H1 (cell line): ENCODE measurements around the gene FGF4. TPM values are rescaled to one million over a fixed set of nuclear protein-coding genes. Genes with fewer than 3 reads are reported as not detected.

ENCODE experiments used
- CTCF ChIA-PET: fragments of 300-600 bp; sonication (Branson Sonifier 250); formaldehyde crosslinking; loops from one replicate; lab custom pipeline; 2021; ENCODE audit not compliant: partially characterized antibody; lab: Charles Lee
- POLR2A ChIA-PET: fragments of 300-600 bp; sonication (Branson Sonifier 250); formaldehyde crosslinking; loops from one replicate; lab custom pipeline; 2021; ENCODE audit warnings: inconsistent platforms; ENCODE audit not compliant: partially characterized antibody; lab: Charles Lee
- DNase-seq, 2 experiments: peaks; one replicate each; pipeline versions ENCODE4 v3.0.0 to v3.0.0-alpha.2; 2010 to 2022; ENCODE audit warnings: low spot score in 2 of 2, low read depth in 1 of 2, mixed read lengths in 1 of 2
- FAIRE-seq: peaks from 2 replicates; lab custom pipeline; 2011; peaks lifted over from hg19 to GRCh38; lab: Jason Lieb, UNC
- H2AFZ ChIP-seq: 2 replicates; pipeline ENCODE4 v1.8.1; 2012; ENCODE audit warnings: low read length, inconsistent platforms
- H2AK5ac ChIP-seq: 2 replicates; pipeline ENCODE4 v1.6.1; 2013; ENCODE audit warnings: low read depth, low read length
- H2BK120ac ChIP-seq: replicated peaks from 2 replicates; pipeline ENCODE3; 2013; ENCODE audit warnings: low read depth, low read length, inconsistent platforms
- H2BK12ac ChIP-seq: 2 replicates; pipeline ENCODE4 v1.6.1; 2013; ENCODE audit warnings: low read depth, low read length
- H2BK15ac ChIP-seq: 2 replicates; pipeline ENCODE4 v1.6.1; 2013; ENCODE audit warnings: low read length
- H2BK20ac ChIP-seq: 2 replicates; pipeline ENCODE4 v1.6.1; 2013; ENCODE audit warnings: low read length
- H2BK5ac ChIP-seq: 2 replicates; pipeline ENCODE4 v1.6.1; 2013; ENCODE audit warnings: low read depth, low read length
- H3K14ac ChIP-seq: 2 replicates; pipeline ENCODE4 v1.6.1; 2013; ENCODE audit warnings: inconsistent platforms; ENCODE audit not compliant: insufficient read length
- H3K18ac ChIP-seq: 2 replicates; pipeline ENCODE4 v1.6.1; 2013; ENCODE audit warnings: low read length; ENCODE audit errors: extremely low read depth
- H3K23ac ChIP-seq: 2 replicates; pipeline ENCODE4 v1.6.1; 2013; ENCODE audit warnings: inconsistent platforms; ENCODE audit not compliant: insufficient read length
- H3K23me2 ChIP-seq: 2 replicates; pipeline ENCODE4 v1.6.1; 2013; ENCODE audit warnings: low read depth, low read length
- H3K27ac ChIP-seq: 2 replicates; pipeline ENCODE4 v1.6.1; 2011; ENCODE audit warnings: low read depth, low read length, inconsistent platforms
- H3K27me3 ChIP-seq, 4 experiments: replicated peaks in 1 of 4; 1 replicate in 1 of 4; 2 replicates in 3 of 4; pipeline versions ENCODE4 v1.6.1 to v1.8.1; 2011 to 2013; ENCODE audit warnings: low read length in 3 of 4, mild to moderate bottlenecking in 3 of 4, inconsistent platforms in 2 of 4, mixed read lengths in 2 of 4, moderate library complexity in 1 of 4; ENCODE audit not compliant: control insufficient read depth in 3 of 4, insufficient read depth in 3 of 4; ENCODE audit errors: extremely low read depth in 1 of 4
- H3K36me3 ChIP-seq, 4 experiments: 2 replicates each; pipeline versions ENCODE4 v1.6.1 to v1.8.1; 2011 to 2013; ENCODE audit warnings: mild to moderate bottlenecking in 4 of 4, low read length in 3 of 4, moderate library complexity in 2 of 4, control low read depth in 1 of 4, inconsistent platforms in 1 of 4; ENCODE audit not compliant: insufficient read depth in 4 of 4, control insufficient read depth in 2 of 4
- H3K4ac ChIP-seq: replicated peaks from 2 replicates; pipeline ENCODE3; 2013; ENCODE audit warnings: low read length, low read depth, mixed read lengths, inconsistent platforms; ENCODE audit not compliant: insufficient read length
- H3K4me1 ChIP-seq, 4 experiments: replicated peaks in 1 of 4; 1 replicate in 1 of 4; 2 replicates in 3 of 4; pipeline versions ENCODE4 v1.6.1 to v1.8.1; 2011 to 2013; ENCODE audit warnings: low read length in 3 of 4, inconsistent platforms in 2 of 4, mixed read lengths in 1 of 4; ENCODE audit not compliant: insufficient read depth in 4 of 4, control insufficient read depth in 3 of 4
- H3K4me2 ChIP-seq, 2 experiments: 2 replicates each; pipeline versions ENCODE4 v1.6.1 to v1.8.1; 2011 to 2013; ENCODE audit warnings: low read depth in 2 of 2, low read length in 2 of 2, control low read depth in 1 of 2, inconsistent platforms in 1 of 2, mild to moderate bottlenecking in 1 of 2; ENCODE audit not compliant: insufficient read depth in 1 of 2
- H3K4me3 ChIP-seq, 4 experiments: fragments of 200-600, 300-600 bp in 1 of 4; sonication (generic), shearing (Covaris generic), sonication (Bioruptor Twin) in 1 of 4; 2 replicates each; pipeline versions ENCODE4 v1.5.1 to v1.8.1; 2011 to 2016; ENCODE audit warnings: low read length in 4 of 4, low read depth in 3 of 4, control low read depth in 2 of 4, inconsistent platforms in 2 of 4, mild to moderate bottlenecking in 2 of 4, mixed read lengths in 1 of 4, moderate library complexity in 1 of 4; ENCODE audit not compliant: insufficient read depth in 2 of 4; ENCODE audit errors: extremely low read depth in 1 of 4
- H3K56ac ChIP-seq: replicated peaks from 2 replicates; pipeline ENCODE3; 2013; ENCODE audit warnings: low read depth, mild to moderate bottlenecking, mixed read lengths, low read length, inconsistent platforms; ENCODE audit not compliant: insufficient read length
- H3K79me1 ChIP-seq: 2 replicates; pipeline ENCODE4 v1.6.1; 2013; ENCODE audit warnings: low read depth, low read length, control low read depth
- H3K79me2 ChIP-seq, 2 experiments: 2 replicates each; pipeline versions ENCODE4 v1.6.1 to v1.8.1; 2012 to 2013; ENCODE audit warnings: low read length in 2 of 2, mild to moderate bottlenecking in 2 of 2, inconsistent platforms in 1 of 2; ENCODE audit not compliant: insufficient read depth in 2 of 2, control insufficient read depth in 1 of 2
- H3K9ac ChIP-seq, 4 experiments: replicated peaks in 1 of 4; 1 replicate in 1 of 4; 2 replicates in 3 of 4; pipeline versions ENCODE4 v1.6.1 to v1.8.1; 2011 to 2013; ENCODE audit warnings: low read depth in 3 of 4, low read length in 3 of 4, control low read depth in 2 of 4, mild to moderate bottlenecking in 2 of 4, moderate library complexity in 2 of 4, inconsistent platforms in 1 of 4; ENCODE audit errors: extremely low read depth in 1 of 4
- H3K9me3 ChIP-seq, 2 experiments: 2 replicates each; pipeline versions ENCODE4 v1.6.1 to v1.8.1; 2012 to 2013; ENCODE audit warnings: mild to moderate bottlenecking in 2 of 2, moderate library complexity in 2 of 2, control low read depth in 1 of 2, inconsistent platforms in 1 of 2, low read depth in 1 of 2, low read length in 1 of 2, mixed read lengths in 1 of 2; ENCODE audit not compliant: insufficient read depth in 2 of 2
- H4K20me1 ChIP-seq, 2 experiments: replicated peaks in 1 of 2; 2 replicates each; pipeline versions ENCODE3 to v1.8.1; 2011 to 2013; ENCODE audit warnings: inconsistent platforms in 2 of 2, low read length in 2 of 2, mild to moderate bottlenecking in 1 of 2; ENCODE audit not compliant: insufficient read depth in 2 of 2, control insufficient read depth in 1 of 2
- H4K5ac ChIP-seq: 2 replicates; pipeline ENCODE4 v1.6.1; 2013; ENCODE audit warnings: low read length, low read depth, mixed read lengths, inconsistent platforms; ENCODE audit not compliant: insufficient read length
- H4K8ac ChIP-seq: 2 replicates; pipeline ENCODE4 v1.8.0; 2013; ENCODE audit warnings: mild to moderate bottlenecking, moderate library complexity, low read length, inconsistent platforms; ENCODE audit not compliant: insufficient read depth; ENCODE audit errors: extremely low read depth
- H4K91ac ChIP-seq: replicated peaks from 2 replicates; pipeline ENCODE3; 2013; ENCODE audit warnings: low read length, mixed read lengths, inconsistent platforms; ENCODE audit not compliant: insufficient read length
- E2F6 ChIP-seq: IDR thresholded peaks from 2 replicates; pipeline ENCODE4 v1.6.1; 2012; ENCODE audit warnings: inconsistent platforms
- HDAC6 ChIP-seq: IDR thresholded peaks from one replicate; pipeline ENCODE4 v1.7.1; 2012; ENCODE audit warnings: low read depth, mild to moderate bottlenecking, inconsistent platforms, low read length, moderate library complexity
- KDM4A ChIP-seq: IDR thresholded peaks from one replicate; pipeline ENCODE4 v1.7.1; 2012; ENCODE audit warnings: low read depth, mild to moderate bottlenecking, moderate library complexity, low read length, inconsistent platforms; ENCODE audit not compliant: severe bottlenecking
- SIX5 ChIP-seq: IDR thresholded peaks from 2 replicates; pipeline ENCODE4 v1.6.1; 2011; ENCODE audit warnings: mild to moderate bottlenecking, low read depth, low read length
- ZNF274 ChIP-seq: IDR thresholded peaks from 2 replicates; pipeline ENCODE4 v1.7.0; 2012; ENCODE audit warnings: low read length, borderline replicate concordance; ENCODE audit errors: extremely low read depth
- WGBS, 2 experiments: shearing (Covaris generic) in 1 of 2; methylation state at CpG; one replicate each; pipeline versions ENCODE4 v1.1.6 to v1.1.7; 2013 to 2015; ENCODE audit warnings: low lambda C conversion rate in 2 of 2, mixed read lengths in 2 of 2, inconsistent platforms in 1 of 2, low coverage in 1 of 2, missing lambda C conversion rate in 1 of 2; ENCODE audit not compliant: insufficient replicate concordance in 2 of 2, insufficient coverage in 1 of 2, insufficient read length in 1 of 2; ENCODE audit errors: extremely low coverage in 1 of 2, missing lambda C conversion rate in 1 of 2; 5-methylcytosine and 5-hydroxymethylcytosine counted together
- polyA plus RNA-seq, 7 experiments: library from polyadenylated mRNA; depleted of rRNA in 3 of 7; stranded (reverse) in 5 of 7; unstranded in 2 of 7; fragments of >200 nt in 5 of 7; fragments of 200-250 nt in 2 of 7; gene quantifications; 1 replicate in 5 of 7; 2 replicates in 1 of 7; 4 replicates in 1 of 7; pipeline versions ENCODE4 v1.2.1 to v1.2.3, GENCODE V29; 2011 to 2013; ENCODE audit warnings: missing spikeins in 2 of 7, mixed read lengths in 2 of 7
- total RNA-seq: library from RNA; stranded (reverse); fragmentation: NEBNext Ultra II Directional; extraction: Animal tissue kit (Norgen Biotek cat#: 25700); gene quantifications from 2 replicates; pipeline ENCODE4 v1.2.1, GENCODE V29; 2021

Gene FGF4
- total and polyA plus RNA-seq, 2 of the 8 experiments (the other 6 are each of a cell fraction or from before 2014, with no cell fraction given): 0.57 to 2.0 TPM

DNA sequence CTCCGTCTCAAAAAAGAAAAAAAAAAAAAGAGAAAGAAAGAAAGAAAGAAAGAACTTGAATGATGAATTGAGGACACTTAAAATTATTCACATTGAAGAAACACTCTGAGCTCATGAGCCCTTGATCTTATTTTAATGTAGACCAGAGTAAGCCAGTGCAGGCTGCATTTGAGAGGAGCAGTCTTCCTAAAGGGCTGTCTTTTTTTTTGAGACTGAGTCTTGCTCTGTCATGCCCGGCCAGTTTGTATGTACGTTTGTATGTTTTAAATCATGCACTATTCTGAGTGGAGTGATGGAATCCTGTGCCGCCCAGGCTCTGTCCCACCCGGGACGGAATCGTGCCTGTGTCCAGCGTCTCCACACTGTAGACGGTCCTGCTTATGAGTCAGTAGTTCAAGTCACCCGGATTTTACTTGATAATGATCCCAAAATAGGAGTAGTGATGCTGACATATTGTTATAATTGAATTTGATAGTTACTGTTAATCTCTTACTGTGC is 9.6 kb downstream of the FGF4 start:
- H2BK15ac ChIP-seq: no peak overlapping the region

More for the DNA sequence above, 9.6 kb downstream of the FGF4 start:
- Histone ChIP-seq H4K91ac (no peak overlapping the region), H3K4me2 (no peak overlapping the region), H2BK5ac (no peak overlapping the region), H3K4me3 (no peak overlapping the region), H3K79me2 (no peaks in the 10 kb centered on the region), H3K36me3 (no peaks in the 10 kb centered on the region), H3K56ac (no peak overlapping the region), H3K4me1 (peaks cover under 1 to 6% (median under 1%) of the 10 kb centered on the region in 4 experiments; a peak in 5 of 7 replicates), H2BK120ac (no peak overlapping the region), H4K5ac (no peak overlapping the region), H2BK20ac (no peak overlapping the region), H3K14ac (no peak overlapping the region), H2AK5ac (no peak overlapping the region), H3K9ac (no peak overlapping the region), H3K23ac (no peak overlapping the region), H3K4ac (no peak overlapping the region), H3K27ac (no peak overlapping the region), H3K27me3 (no peaks in the 10 kb centered on the region; a peak in 1 of 7 replicates), H4K20me1 (no peaks in the 10 kb centered on the region), H2BK12ac (no peak overlapping the region), H3K79me1 (no peaks in the 10 kb centered on the region), H2AFZ (no peak overlapping the region), H3K18ac (0 out of 2 replicates have a peak overlapping the region, but pooled peaks have one; percentile 43), H3K9me3 (peaks cover 3 to 7% of the 10 kb centered on the region in 2 experiments; a peak in 1 of 4 replicates), H4K8ac (no peak overlapping the region; the same call in 1 of the 2 replicates), H3K23me2 (no peaks in the 10 kb centered on the region; the same call in 1 of the 2 replicates)
- no peak for TF ChIP-seq ZNF274
- TF ChIP-seq E2F6: no peak
- TF ChIP-seq HDAC6: no peak
- no peak for TF ChIP-seq SIX5
- TF ChIP-seq KDM4A: no peak
- FAIRE-seq (no peak), DNase-seq (no peak)
- WGBS, 2 experiments: 82% methylated on average over 9 of the region's 10 CpGs; no CpG with 5 or more reads in 1 of the 2 experiments
- ChIA-PET CTCF (interaction anchor here (0.6 to 1.0 kb wide), 4 partner anchors 38 to 700 kb away, joined by 3 to 4 read pairs (median 3); no protein-coding TSS in a partner anchor), POLR2A (no interaction called here)
